Muscle layer of duodenum (tissue), 2 donors: Measurements from ENCODE around the gene CARHSP1.

Experiments
- H3K27ac ChIP-seq: one replicate; pipeline ENCODE4 v1.7.0; 2013; ENCODE audit warnings: mild to moderate bottlenecking, low read length
- H3K27me3 ChIP-seq: one replicate; pipeline ENCODE4 v1.7.0; 2013; ENCODE audit warnings: low read depth, mild to moderate bottlenecking, control low read depth, low read length
- H3K36me3 ChIP-seq, 2 donors: one replicate each; pipeline ENCODE4 v1.7.0; 2013; ENCODE audit warnings: low read length in 2 of 2, control low read depth in 1 of 2, mild to moderate bottlenecking in 1 of 2; ENCODE audit not compliant: insufficient read depth in 2 of 2, control insufficient read depth in 1 of 2
- H3K4me1 ChIP-seq, 2 donors: one replicate each; pipeline ENCODE4 v1.7.0; 2013; ENCODE audit warnings: low read length in 2 of 2, mild to moderate bottlenecking in 2 of 2, control low read depth in 1 of 2, moderate library complexity in 1 of 2; ENCODE audit not compliant: insufficient read depth in 2 of 2, control insufficient read depth in 1 of 2
- H3K4me3 ChIP-seq, 2 donors: one replicate each; pipeline ENCODE4 v1.7.0; 2013; ENCODE audit warnings: low read length in 2 of 2, low read depth in 1 of 2, mild to moderate bottlenecking in 1 of 2
- H3K9me3 ChIP-seq, 2 donors: one replicate each; pipeline ENCODE4 v1.7.0; 2013; ENCODE audit warnings: low read length in 2 of 2, control low read depth in 1 of 2, mild to moderate bottlenecking in 1 of 2; ENCODE audit not compliant: control insufficient read depth in 1 of 2
- donor health status: healthy.

Gene CARHSP1

GRCh38 chr16:8905168-8905762 is 36.5 kb upstream of the CARHSP1 start:
- Histone ChIP-seq H3K9me3 (no peaks in the 10 kb centered on the region), H3K36me3 (peaks cover 69 to 92% of the 10 kb centered on the region in 2 donors)

GRCh38 chr16:8904018-8904430 is 35.2 kb upstream of the CARHSP1 start:
- no peaks in the 10 kb centered on the region for H3K4me1 ChIP-seq
- no peaks in the 10 kb centered on the region for H3K9me3 ChIP-seq
- peaks cover 80 to 92% of the 10 kb centered on the region in 2 donors for H3K36me3 ChIP-seq
- no peak overlapping the region for H3K27ac ChIP-seq
- H3K27me3 ChIP-seq = no peaks in the 10 kb centered on the region
- H3K4me3 ChIP-seq = no peak overlapping the region

More at GRCh38 chr16:8905168-8905762, 36.5 kb upstream of the CARHSP1 start:
- no peaks in the 10 kb centered on the region for H3K27me3 ChIP-seq
- no peaks in the 10 kb centered on the region for H3K4me1 ChIP-seq
- H3K27ac ChIP-seq = no peak overlapping the region
- H3K4me3 ChIP-seq = no peak overlapping the region

DNA sequence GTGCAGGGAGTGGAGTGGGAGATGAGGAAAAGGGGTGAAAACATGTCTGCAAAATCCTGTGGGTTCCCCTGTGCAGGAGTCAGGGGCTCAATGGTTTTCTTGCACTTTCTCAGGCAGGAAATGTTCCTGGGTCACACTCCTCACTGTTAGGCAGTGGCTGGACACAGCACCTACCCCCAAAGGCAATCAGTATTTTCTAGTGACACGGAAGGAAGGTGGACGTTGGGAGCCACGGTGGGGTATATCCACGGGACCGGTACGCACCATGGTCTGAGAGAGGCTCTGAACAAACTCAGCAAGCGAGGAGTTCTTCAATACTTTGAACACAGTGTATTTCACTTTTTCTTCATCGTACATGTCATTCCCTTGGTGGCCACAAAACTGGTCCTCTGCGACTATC is 34.2 kb upstream of the CARHSP1 start:
- Histone ChIP-seq H3K27ac (no peak overlapping the region), H3K4me3 (no peak overlapping the region), H3K4me1 (no peaks in the 10 kb centered on the region), H3K9me3 (no peaks in the 10 kb centered on the region), H3K27me3 (no peaks in the 10 kb centered on the region), H3K36me3 (peaks cover 84 to 92% of the 10 kb centered on the region in 2 donors)

GRCh38 chr16:8901320-8901861 is 32.6 kb upstream of the CARHSP1 start:
- Histone ChIP-seq H3K9me3 (no peaks in the 10 kb centered on the region), H3K27ac (no peak overlapping the region), H3K4me3 (no peak overlapping the region), H3K36me3 (peaks cover 84 to 90% of the 10 kb centered on the region in 2 donors), H3K27me3 (no peaks in the 10 kb centered on the region), H3K4me1 (no peaks in the 10 kb centered on the region)

DNA sequence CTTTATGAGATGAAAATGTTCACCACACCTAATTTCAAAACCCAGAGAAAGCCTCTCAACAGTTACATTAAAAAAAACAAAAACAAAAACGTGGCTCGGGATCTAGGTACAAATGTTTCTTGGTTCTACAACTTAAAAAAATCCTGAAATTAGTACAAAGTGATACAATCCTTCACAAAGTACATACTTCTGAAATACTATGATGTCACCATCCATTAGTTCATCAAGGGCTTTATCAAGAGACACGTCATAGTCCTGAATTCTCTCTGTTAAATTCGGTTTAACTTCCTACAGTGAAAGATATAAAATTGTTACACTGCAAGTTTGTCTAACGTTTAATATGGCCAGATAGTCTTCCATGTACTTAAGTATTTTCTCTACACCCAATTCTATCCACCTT is 31.5 kb upstream of the CARHSP1 start:
- Histone ChIP-seq H3K27me3 (no peaks in the 10 kb centered on the region), H3K4me3 (no peak overlapping the region), H3K27ac (no peak overlapping the region), H3K36me3 (peaks cover 79 to 90% of the 10 kb centered on the region in 2 donors), H3K4me1 (no peaks in the 10 kb centered on the region), H3K9me3 (no peaks in the 10 kb centered on the region)

DNA sequence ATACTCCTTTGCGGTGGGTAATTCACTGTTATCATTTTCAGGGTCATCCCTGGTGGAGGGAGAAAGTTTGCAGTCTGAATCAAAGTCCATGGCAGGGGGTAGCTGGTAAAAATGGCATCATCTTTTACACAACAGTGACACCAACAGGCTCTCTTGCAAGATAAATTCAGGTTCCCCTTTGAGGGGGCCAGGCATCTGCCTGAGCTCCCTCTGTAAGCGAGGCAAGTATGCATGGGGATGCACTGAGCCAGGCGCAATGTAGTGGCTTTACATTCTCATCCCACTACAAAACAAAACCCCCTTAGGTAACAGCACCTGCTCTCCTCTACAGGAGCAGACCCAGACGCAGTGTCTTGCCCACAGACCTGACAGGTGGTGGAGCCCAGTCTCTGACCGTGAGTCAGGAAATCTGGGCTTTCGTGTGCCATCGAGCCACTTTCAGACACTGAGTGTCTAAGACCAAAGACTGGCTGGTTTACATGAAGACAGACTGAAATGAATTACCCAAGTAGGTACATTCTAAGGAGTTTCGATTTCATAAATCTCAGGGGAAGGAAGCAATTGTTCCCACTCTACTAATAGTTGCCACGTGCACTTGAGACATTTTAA is 31.0 kb upstream of the CARHSP1 start:
- Histone ChIP-seq H3K9me3 (no peaks in the 10 kb centered on the region), H3K27ac (no peak overlapping the region), H3K4me1 (no peaks in the 10 kb centered on the region), H3K27me3 (no peaks in the 10 kb centered on the region), H3K4me3 (no peak overlapping the region), H3K36me3 (peaks cover 79 to 91% of the 10 kb centered on the region in 2 donors)

- Histone ChIP-seq H3K9me3 (no peaks in the 10 kb centered on the region), H3K27ac (no peak overlapping the region), H3K4me3 (no peak overlapping the region), H3K36me3 (peaks cover 79 to 95% of the 10 kb centered on the region in 2 donors), H3K4me1 (no peaks in the 10 kb centered on the region), H3K27me3 (no peaks in the 10 kb centered on the region)
Measured at GRCh38 chr16:8898660-8899318, 30.0 kb upstream of the CARHSP1 start.

DNA sequence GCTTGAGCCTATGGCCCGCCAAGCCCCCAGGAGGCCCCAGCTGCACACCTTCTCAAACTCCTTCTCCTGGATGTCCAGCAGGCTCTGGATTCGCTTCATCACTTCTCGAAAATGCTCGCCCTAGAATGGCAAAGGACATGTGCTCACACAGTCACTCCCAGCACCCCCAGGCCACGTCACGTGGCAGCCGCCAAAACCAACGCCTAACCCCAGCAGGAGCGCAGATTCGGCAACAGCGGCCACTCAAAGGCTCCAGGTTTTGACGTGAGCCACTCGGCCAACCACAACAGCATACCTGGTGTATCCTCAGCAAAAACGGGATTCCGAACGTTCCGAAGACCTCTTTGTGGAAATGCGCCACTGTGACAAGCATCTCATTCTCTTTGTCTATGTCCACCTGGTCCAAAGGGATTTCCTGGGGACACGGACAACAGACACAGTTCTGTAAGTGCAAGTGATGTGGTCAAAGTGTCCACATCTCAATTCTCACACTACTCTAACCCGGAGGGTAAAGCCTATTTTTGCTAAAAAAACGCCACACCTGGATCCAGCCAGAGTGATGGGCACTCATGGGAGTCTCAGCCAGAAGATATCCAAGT is 26.0 kb upstream of the CARHSP1 start:
- Histone ChIP-seq H3K36me3 (peaks cover 84 to 87% of the 10 kb centered on the region in 2 donors), H3K4me3 (no peak overlapping the region), H3K9me3 (no peaks in the 10 kb centered on the region), H3K4me1 (no peaks in the 10 kb centered on the region), H3K27ac (no peak overlapping the region), H3K27me3 (no peaks in the 10 kb centered on the region)

DNA sequence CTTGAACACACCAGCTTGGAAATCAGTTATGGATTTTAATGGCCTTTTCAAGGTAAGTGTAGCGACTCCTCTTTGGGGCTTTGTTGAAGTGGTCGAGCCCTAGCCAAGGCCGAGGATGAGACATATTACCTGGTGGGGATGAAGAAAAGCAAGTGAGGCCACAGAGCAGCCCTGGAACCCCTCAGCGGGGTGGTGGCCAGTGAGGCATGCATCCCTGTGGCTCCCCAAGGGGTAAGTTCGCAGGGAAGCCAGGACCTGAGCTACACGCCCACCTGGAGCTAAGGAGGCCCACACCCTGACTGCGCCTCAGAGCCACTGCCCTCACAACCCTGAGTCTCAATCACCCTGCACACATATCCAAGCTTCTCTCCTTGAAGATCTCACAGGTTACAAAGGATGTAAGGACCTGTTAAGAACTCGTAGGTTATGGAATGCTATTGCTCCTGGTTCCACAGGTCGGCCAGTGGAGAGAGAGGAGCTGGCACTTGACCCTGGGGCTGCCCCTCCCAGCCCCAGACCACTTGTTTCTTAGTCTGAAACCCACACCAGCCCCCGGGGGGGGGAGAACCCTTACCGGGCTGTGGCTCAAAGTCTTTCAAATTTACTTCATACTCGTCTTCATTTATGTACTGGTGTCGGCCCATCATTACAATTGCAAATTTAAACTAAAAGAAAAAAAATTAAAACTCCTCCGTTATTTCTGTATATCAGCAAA is 25.3 kb upstream of the CARHSP1 start:
- Histone ChIP-seq H3K9me3 (no peaks in the 10 kb centered on the region), H3K27ac (no peak overlapping the region), H3K27me3 (no peaks in the 10 kb centered on the region), H3K36me3 (peaks cover 80% of the 10 kb centered on the region in 2 donors), H3K4me1 (no peaks in the 10 kb centered on the region), H3K4me3 (no peak overlapping the region)

GRCh38 chr16:8893426-8893825 is 24.6 kb upstream of the CARHSP1 start:
- Histone ChIP-seq H3K27me3 (no peaks in the 10 kb centered on the region), H3K9me3 (no peaks in the 10 kb centered on the region), H3K36me3 (peaks cover 73% of the 10 kb centered on the region in 2 donors), H3K27ac (no peak overlapping the region), H3K4me1 (no peaks in the 10 kb centered on the region), H3K4me3 (no peak overlapping the region)
